Neutrophil (primary cell): ENCODE measurements around the gene S100A3.

Experiments used
- H3K27ac ChIP-seq: fragments of 200-600 bp; sonication (generic); 2 replicates; pipeline ENCODE4 v1.5.1; 2016; ENCODE audit warnings: mild to moderate bottlenecking, moderate library complexity
- H3K27me3 ChIP-seq: fragments of 200-600 bp; sonication (generic); 2 replicates; pipeline ENCODE4 v1.6.0; 2016; ENCODE audit warnings: mild to moderate bottlenecking
- H3K36me3 ChIP-seq: fragments of 200-600 bp; sonication (generic); 2 replicates; pipeline ENCODE4 v1.5.1; 2017
- H3K4me1 ChIP-seq, 2 experiments: fragments of 200-600 bp in 1 of 2; sonication (generic) in 1 of 2; 1 replicate in 1 of 2; 2 replicates in 1 of 2; pipeline versions ENCODE4 v1.5.1 to v1.6.1; 2013 to 2016; ENCODE audit warnings: low read depth in 1 of 2, low read length in 1 of 2, mild to moderate bottlenecking in 1 of 2, moderate library complexity in 1 of 2; ENCODE audit not compliant: control insufficient read depth in 1 of 2, insufficient read depth in 1 of 2
- H3K4me3 ChIP-seq, 2 experiments: fragments of 200-600 bp in 1 of 2; sonication (generic) in 1 of 2; 1 replicate in 1 of 2; 2 replicates in 1 of 2; pipeline ENCODE4 v1.5.1; 2013 to 2016; ENCODE audit warnings: low read depth in 1 of 2, low read length in 1 of 2, mild to moderate bottlenecking in 1 of 2, moderate library complexity in 1 of 2
- H3K9me3 ChIP-seq: fragments of 200-600 bp; sonication (generic); 2 replicates; pipeline ENCODE4 v1.5.1; 2016
- CTCF ChIP-seq: fragments of 200-600 bp; sonication (generic); IDR thresholded peaks from 2 replicates; pipeline ENCODE4 v1.5.1; 2016; ENCODE audit warnings: antibody characterized with exemption

S100A3 gene

DNA sequence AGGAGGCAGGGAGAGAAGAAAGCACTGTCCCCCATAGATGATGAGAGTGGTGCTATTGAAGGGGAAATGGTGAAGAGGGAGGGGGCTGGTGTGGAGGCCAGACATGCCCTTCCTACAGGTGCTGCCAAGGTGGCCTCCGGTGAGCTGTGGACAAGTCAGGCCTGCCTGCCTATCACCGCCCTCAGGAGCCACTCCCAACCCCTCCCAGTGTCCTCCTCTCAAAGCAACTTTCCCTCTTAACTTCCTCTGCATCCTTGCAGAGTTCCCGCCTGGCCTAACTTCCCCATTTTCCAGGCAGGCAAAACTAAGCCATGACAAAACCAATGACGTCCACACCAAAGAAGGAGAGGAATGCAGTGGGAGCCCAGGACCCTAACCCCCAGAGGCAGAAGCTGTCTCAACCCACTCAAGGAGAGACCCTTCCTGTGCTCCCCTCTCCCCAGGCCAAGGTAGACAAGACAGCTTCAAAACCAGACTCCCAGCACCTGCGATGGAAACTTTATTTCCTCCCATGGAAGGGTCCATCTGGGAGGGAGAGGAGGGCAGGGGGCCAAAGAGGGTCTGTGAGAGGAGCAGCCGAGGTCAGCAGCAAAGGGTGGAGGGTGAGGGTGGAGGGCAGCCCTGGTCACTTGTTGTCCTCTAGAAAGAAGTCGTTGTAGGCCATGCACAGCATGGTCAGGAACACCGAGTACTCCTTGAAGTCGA, 12.2 kb downstream of the S100A3 start:
- Histone ChIP-seq H3K27ac (peak overlapping the region; percentile 92), H3K9me3 (no peaks in the 10 kb centered on the region), H3K4me3 (peak overlapping the region; percentile 75 to 91), H3K36me3 (peaks cover 14% of the 10 kb centered on the region), H3K4me1 (peaks cover 80 to 95% of the 10 kb centered on the region in 2 experiments), H3K27me3 (no peaks in the 10 kb centered on the region)
- TF ChIP-seq CTCF: no peak

DNA sequence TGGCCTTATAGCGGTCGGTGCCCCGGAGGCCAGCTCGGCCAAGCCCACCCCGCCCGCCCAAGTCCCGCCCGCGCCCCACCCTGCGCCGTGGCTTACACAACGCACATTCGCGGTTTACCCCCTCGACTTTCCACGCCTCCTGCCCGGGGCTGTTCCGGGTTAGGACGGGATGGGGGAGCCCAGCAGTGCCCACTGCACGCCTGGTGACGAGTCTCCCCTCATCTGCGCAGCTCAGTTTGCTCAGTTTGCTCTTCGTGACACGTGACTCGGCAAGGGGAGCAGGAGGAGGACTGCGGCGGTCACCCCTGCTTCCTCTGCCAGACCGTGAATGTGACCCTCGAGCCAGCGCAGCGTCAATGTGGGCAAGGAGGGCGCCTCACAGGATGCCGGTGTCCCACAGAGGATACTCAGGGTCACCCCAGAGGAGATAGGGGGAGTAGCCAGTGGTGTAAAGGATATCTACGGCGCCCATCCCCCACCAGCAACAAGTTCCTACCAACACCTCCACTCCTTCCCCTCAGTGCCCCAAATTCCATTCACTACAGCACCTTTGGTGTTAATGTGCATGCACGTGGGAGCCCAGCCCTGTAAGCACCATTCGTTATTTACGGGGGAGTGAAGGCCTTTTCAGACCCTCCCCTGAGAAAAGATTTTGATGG, 12.9 kb downstream of the S100A3 start:
- TF ChIP-seq CTCF: no peak
- Histone ChIP-seq H3K27me3 (no peaks in the 10 kb centered on the region), H3K27ac (peak overlapping the region; percentile 92), H3K36me3 (peaks cover 14% of the 10 kb centered on the region), H3K4me3 (peak overlapping the region; percentile 75 to 91), H3K9me3 (no peaks in the 10 kb centered on the region), H3K4me1 (peaks cover 75 to 94% of the 10 kb centered on the region in 2 experiments)

GRCh38 chr1:153535242-153536011, 13.6 kb downstream of the S100A3 start, which contains the start of gene S100A6:
TSS of gene S100A6 (minus strand) at chr1:153535991. CDS start at chr1:153535339, 652 bp downstream.
- H3K4me1 ChIP-seq: peaks cover 68 to 86% of the 10 kb centered on the region in 2 experiments
- no peaks in the 10 kb centered on the region for H3K9me3 ChIP-seq
- no peaks in the 10 kb centered on the region for H3K27me3 ChIP-seq
- peak within 1 kb of the TSS; percentile 75 to 91 for H3K4me3 ChIP-seq
- peak within 1 kb of the TSS; percentile 92 for H3K27ac ChIP-seq
- H3K36me3 ChIP-seq: peaks cover 14% of the 10 kb centered on the region
- no peak for TF ChIP-seq CTCF

DNA sequence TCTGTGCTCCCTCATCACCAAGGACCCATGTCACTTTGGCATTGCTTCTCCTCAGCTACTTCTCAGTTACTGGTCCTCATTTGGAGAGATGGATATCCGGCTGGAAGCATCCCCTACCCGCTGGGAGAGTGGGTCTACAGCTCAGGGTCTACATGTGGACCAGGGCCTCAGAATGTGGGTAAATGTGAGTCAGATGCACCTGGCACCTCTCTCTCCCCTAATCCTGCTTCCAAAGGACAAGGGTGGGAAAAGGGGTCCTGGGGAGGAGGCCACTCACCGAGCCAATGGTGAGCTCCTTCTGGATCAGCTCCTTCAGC, 14.2 kb downstream of the S100A3 start:
- Histone ChIP-seq H3K36me3 (peaks cover 14% of the 10 kb centered on the region), H3K4me3 (peak overlapping the region; percentile 75 to 91), H3K27ac (peak overlapping the region; percentile 92), H3K9me3 (no peaks in the 10 kb centered on the region), H3K4me1 (peaks cover 62 to 81% of the 10 kb centered on the region in 2 experiments), H3K27me3 (no peaks in the 10 kb centered on the region)
- TF ChIP-seq CTCF: no peak

- Histone ChIP-seq H3K27ac (peak overlapping the region; percentile 92), H3K36me3 (peaks cover 14% of the 10 kb centered on the region), H3K4me1 (peaks cover 57 to 76% of the 10 kb centered on the region in 2 experiments), H3K27me3 (no peaks in the 10 kb centered on the region), H3K4me3 (peak overlapping the region; percentile 75 to 91), H3K9me3 (no peaks in the 10 kb centered on the region)
- TF ChIP-seq CTCF: no peak
These were observed 14.7 kb downstream of the S100A3 start for GRCh38 chr1:153534226-153534924.
